ENCODE data around the gene RPH3AL. TPM values are rescaled to one million over a fixed set of nuclear protein-coding genes. Genes with fewer than 3 reads are reported as not detected.
"Not testable (repeated sequence)": the region's sequence is repeated elsewhere in the genome, so short reads cannot be mapped to it uniquely, and the experiment has no call there.

RPH3AL gene
- total RNA-seq, 2 experiments from 2014 or later: 2.4 to 2.8 TPM

- CTCF ChIA-PET: no interaction called here
- POLR2A ChIA-PET: no interaction called here
- intact Hi-C loops (cut with DNase I, micrococcal nuclease): no loop called here
- Mint-ChIP-seq H3K36me3 (ENCODE audit: low read depth) (no peaks in the 10 kb centered on the region), H3K27me3 (peaks cover 32% of the 10 kb centered on the region), H3K4me1 (ENCODE audit: low read depth) (no peaks in the 10 kb centered on the region), H3K4me3 (no peak overlapping the region), H3K9me3 (no peaks in the 10 kb centered on the region), H3K27ac (no peak overlapping the region)
- Histone ChIP-seq H3K4me3 (ENCODE audit: low read length) (no peak overlapping the region), H3K9me3 (ENCODE audit: control insufficient read depth in 1 of 2, insufficient read depth in 1 of 2, low read length in 2 of 2) (peaks cover 0 to 7% of the 10 kb centered on the region in 2 experiments), H3K4me1 (ENCODE audit: insufficient read depth, low read length) (no peaks in the 10 kb centered on the region), H3K36me3 (ENCODE audit: insufficient read depth, low read length) (no peaks in the 10 kb centered on the region), H3K27ac (ENCODE audit: low read depth in 1 of 2, low read length in 2 of 2) (no peak overlapping the region), H3K27me3 (ENCODE audit: control insufficient read depth in 1 of 2, insufficient read depth in 2 of 2, low read length in 2 of 2) (peaks cover 5 to 9% of the 10 kb centered on the region in 2 experiments)
- no peak for DNase-seq
- TF ChIP-seq, protein P1, sequence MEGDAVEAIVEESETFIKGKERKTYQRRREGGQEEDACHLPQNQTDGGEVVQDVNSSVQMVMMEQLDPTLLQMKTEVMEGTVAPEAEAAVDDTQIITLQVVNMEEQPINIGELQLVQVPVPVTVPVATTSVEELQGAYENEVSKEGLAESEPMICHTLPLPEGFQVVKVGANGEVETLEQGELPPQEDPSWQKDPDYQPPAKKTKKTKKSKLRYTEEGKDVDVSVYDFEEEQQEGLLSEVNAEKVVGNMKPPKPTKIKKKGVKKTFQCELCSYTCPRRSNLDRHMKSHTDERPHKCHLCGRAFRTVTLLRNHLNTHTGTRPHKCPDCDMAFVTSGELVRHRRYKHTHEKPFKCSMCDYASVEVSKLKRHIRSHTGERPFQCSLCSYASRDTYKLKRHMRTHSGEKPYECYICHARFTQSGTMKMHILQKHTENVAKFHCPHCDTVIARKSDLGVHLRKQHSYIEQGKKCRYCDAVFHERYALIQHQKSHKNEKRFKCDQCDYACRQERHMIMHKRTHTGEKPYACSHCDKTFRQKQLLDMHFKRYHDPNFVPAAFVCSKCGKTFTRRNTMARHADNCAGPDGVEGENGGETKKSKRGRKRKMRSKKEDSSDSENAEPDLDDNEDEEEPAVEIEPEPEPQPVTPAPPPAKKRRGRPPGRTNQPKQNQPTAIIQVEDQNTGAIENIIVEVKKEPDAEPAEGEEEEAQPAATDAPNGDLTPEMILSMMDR (IDR thresholded peaks at IDR 0.05): no peak
- no peak for ATAC-seq (ENCODE audit: poor library complexity)
These were observed 152.6 kb downstream of the RPH3AL start for GRCh38 chr17:199806-200545.

DNA sequence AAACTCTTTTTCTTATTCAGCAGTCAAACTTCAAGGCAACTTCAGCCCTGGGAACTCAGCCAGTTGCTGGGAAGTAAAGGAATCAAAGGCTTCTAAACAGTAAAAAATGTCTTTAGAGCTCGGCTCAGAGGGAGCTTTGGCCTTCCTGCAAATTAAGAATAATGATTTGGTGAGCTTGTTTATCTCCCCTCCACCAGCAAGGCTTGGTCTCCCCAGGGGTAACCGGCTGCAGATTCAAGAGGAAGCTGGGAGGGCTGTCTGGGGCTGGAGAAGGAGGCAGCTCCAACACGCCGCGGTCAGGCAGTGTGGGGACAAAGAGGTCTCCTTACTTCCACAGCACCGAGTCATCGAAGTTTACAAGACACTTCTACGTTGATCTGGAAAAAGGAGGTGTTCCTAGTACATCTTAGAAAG lies 153.4 kb downstream of the RPH3AL start:
- DNase-seq: no peak
- no peaks in the 10 kb centered on the region for H3K36me3 Mint-ChIP-seq (ENCODE audit: low read depth)
- ChIA-PET CTCF (no interaction called here), POLR2A (no interaction called here)
- Histone ChIP-seq H3K27ac (ENCODE audit: low read depth in 1 of 2, low read length in 2 of 2) (no peak overlapping the region), H3K4me1 (ENCODE audit: insufficient read depth, low read length) (no peaks in the 10 kb centered on the region), H3K4me3 (ENCODE audit: low read length) (no peak overlapping the region), H3K27me3 (ENCODE audit: control insufficient read depth in 1 of 2, insufficient read depth in 2 of 2, low read length in 2 of 2) (peaks cover 5 to 9% of the 10 kb centered on the region in 2 experiments), H3K9me3 (ENCODE audit: control insufficient read depth in 1 of 2, insufficient read depth in 1 of 2, low read length in 2 of 2) (peaks cover 0 to 7% of the 10 kb centered on the region in 2 experiments), H3K36me3 (ENCODE audit: insufficient read depth, low read length) (no peaks in the 10 kb centered on the region)
- no peak overlapping the region for H3K4me3 Mint-ChIP-seq
- intact Hi-C loops (cut with DNase I, micrococcal nuclease): no loop called here
- H3K4me1 Mint-ChIP-seq (ENCODE audit: low read depth): no peaks in the 10 kb centered on the region
- TF ChIP-seq, protein P1 (IDR thresholded peaks at IDR 0.05): no peak
- H3K27ac Mint-ChIP-seq: no peak overlapping the region
- peaks cover 32% of the 10 kb centered on the region for H3K27me3 Mint-ChIP-seq
- ATAC-seq (ENCODE audit: poor library complexity): no peak
- H3K9me3 Mint-ChIP-seq: no peaks in the 10 kb centered on the region

GRCh38 chr17:198225-198624 lies 154.4 kb downstream of the RPH3AL start:
- intact Hi-C loops (cut with DNase I, micrococcal nuclease); H3K27ac ChIP-seq (ENCODE audit: low read depth in 1 of 2, low read length in 2 of 2); CTCF ChIA-PET; H3K27me3 ChIP-seq (ENCODE audit: control insufficient read depth in 1 of 2, insufficient read depth in 2 of 2, low read length in 2 of 2); H3K36me3 Mint-ChIP-seq (ENCODE audit: low read depth); ATAC-seq (ENCODE audit: poor library complexity); H3K9me3 ChIP-seq (ENCODE audit: control insufficient read depth in 1 of 2, insufficient read depth in 1 of 2, low read length in 2 of 2); H3K36me3 ChIP-seq (ENCODE audit: insufficient read depth, low read length); H3K27ac Mint-ChIP-seq; H3K4me1 Mint-ChIP-seq (ENCODE audit: low read depth); DNase-seq; H3K9me3 Mint-ChIP-seq; H3K4me3 Mint-ChIP-seq; POLR2A ChIA-PET; H3K4me1 ChIP-seq (ENCODE audit: insufficient read depth, low read length); H3K4me3 ChIP-seq (ENCODE audit: low read length): not testable (repeated sequence)
- peaks cover 27% of the 10 kb centered on the region for H3K27me3 Mint-ChIP-seq

GRCh38 chr17:197352-197751 lies 155.3 kb downstream of the RPH3AL start:
- peaks cover 5 to 9% of the 10 kb centered on the region in 2 experiments for H3K27me3 ChIP-seq (ENCODE audit: control insufficient read depth in 1 of 2, insufficient read depth in 2 of 2, low read length in 2 of 2)
- no peaks in the 10 kb centered on the region for H3K36me3 ChIP-seq (ENCODE audit: insufficient read depth, low read length)
- ATAC-seq (ENCODE audit: poor library complexity) (no peak), DNase-seq (no peak)
- Mint-ChIP-seq H3K27me3 (peaks cover 24% of the 10 kb centered on the region), H3K36me3 (ENCODE audit: low read depth) (no peaks in the 10 kb centered on the region), H3K4me3 (no peak overlapping the region), H3K4me1 (ENCODE audit: low read depth) (no peaks in the 10 kb centered on the region), H3K27ac (no peak overlapping the region), H3K9me3 (no peaks in the 10 kb centered on the region)
- POLR2A ChIA-PET: no interaction called here
- TF ChIP-seq, protein P1 (IDR thresholded peaks at IDR 0.05): no peak
- no peaks in the 10 kb centered on the region for H3K4me1 ChIP-seq (ENCODE audit: insufficient read depth, low read length)
- CTCF ChIA-PET: no interaction called here
- H3K4me3 ChIP-seq (ENCODE audit: low read length): no peak overlapping the region
- intact Hi-C loops (cut with DNase I, micrococcal nuclease): no loop called here
- H3K9me3 ChIP-seq (ENCODE audit: control insufficient read depth in 1 of 2, insufficient read depth in 1 of 2, low read length in 2 of 2): peaks cover 0 to 16% of the 10 kb centered on the region in 2 experiments
- no peak overlapping the region for H3K27ac ChIP-seq (ENCODE audit: low read depth in 1 of 2, low read length in 2 of 2)
